Measurements from ENCODE around the gene HSF5. TPM values are rescaled to one million over a fixed set of nuclear protein-coding genes. Genes with fewer than 3 reads are reported as not detected.

HSF5 gene
- polyA plus RNA-seq, 3 donors: 0.01 to 0.11 (median 0.02) TPM

GRCh38 chr17:58427807-58428206, 60.4 kb downstream of the HSF5 start:
- 85 to 91% (median 91%) methylated on average over 3 of the region's 3 CpGs for WGBS, 3 donors
- no peak overlapping the region for H3K27ac ChIP-seq (ENCODE audit: low read depth, low read length)

DNA sequence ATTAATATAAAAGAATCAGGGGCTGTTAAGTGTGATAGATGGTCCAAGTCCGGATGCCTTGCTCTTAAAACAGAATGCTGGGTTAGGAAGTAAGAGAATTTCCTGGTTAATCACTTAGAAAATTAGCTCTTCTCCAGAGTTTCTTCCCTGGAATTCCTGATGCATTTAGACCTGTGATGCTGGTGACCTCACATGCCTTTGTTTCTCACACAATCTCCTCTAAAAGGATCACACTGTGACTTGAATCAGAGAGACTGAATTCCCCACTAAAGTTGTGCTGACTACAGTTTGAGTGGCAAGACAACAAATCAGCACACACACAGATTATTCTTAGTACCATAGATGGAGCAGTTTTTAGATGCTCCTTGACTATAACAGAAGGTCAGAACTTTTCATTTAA, 66.5 kb downstream of the HSF5 start:
- 50 to 65% (median 56%) methylated on average over 1 of the region's 1 CpG for WGBS, 3 donors

GRCh38 chr17:58420827-58421226, 67.4 kb downstream of the HSF5 start:
- H3K27ac ChIP-seq (ENCODE audit: low read depth, low read length): no peak overlapping the region

More for the DNA sequence above, 66.5 kb downstream of the HSF5 start:
- no peak overlapping the region for H3K27ac ChIP-seq (ENCODE audit: low read depth, low read length)

GRCh38 chr17:58417300-58418092, 70.7 kb downstream of the HSF5 start, which contains the start of gene RNF43:
RNF43 (minus strand) TSS chr17:58417534; CDS start chr17:58415577, 1,957 bp downstream.
- no peak within 1 kb of the TSS for H3K27ac ChIP-seq (ENCODE audit: low read depth, low read length)
- 1 to 10% (median 5%) methylated on average over 8 of the region's 8 CpGs for WGBS, 3 donors

More at GRCh38 chr17:58420827-58421226, 67.4 kb downstream of the HSF5 start:
- WGBS, 3 donors: 55 to 69% (median 58%) methylated on average over 2 of the region's 2 CpGs

DNA sequence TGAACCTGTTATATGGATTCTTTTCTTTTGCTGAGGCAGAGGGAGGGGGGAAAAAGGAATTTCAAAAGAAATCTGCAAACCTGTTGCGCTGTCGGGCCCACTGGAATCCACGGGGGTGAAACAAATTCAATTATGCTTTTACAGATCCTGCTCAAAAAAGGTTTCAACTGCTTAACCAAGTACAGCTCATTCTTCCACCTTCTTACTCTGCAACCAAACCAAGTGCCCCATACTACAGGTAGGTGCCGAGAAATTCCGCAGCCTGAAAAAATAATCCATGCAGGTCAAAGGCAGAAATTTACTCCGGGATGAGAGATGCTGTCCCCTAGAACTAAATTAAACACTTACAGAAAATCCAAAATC, 71.3 kb downstream of the HSF5 start:
- 19 to 73% (median 58%) methylated on average over 6 of the region's 6 CpGs for whole genome bisulfite sequencing, 3 donors
- H3K27ac ChIP-seq (ENCODE audit: low read depth, low read length): no peak overlapping the region

DNA sequence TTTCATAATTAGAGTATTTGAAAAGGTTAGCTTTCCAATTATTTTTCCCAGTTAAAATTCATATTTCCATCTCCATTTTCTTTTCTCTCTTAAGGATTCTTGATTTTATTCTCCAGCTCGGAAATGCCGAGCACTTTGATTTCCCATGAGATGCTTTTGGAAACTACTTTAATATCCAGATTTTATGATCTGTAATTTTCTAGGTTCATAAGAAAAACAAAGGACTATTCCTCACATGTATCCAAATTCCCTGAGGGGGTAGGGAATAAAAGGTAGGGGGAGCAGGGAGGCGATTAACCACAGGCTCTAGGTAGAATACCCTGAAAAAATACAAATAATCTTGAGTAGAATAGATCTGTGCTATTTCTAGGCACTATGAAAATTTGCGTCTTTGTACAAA, 71.8 kb downstream of the HSF5 start:
- WGBS, 3 donors: 29 to 93% (median 90%) methylated on average over 4 of the region's 4 CpGs
- H3K27ac ChIP-seq (ENCODE audit: low read depth, low read length): no peak overlapping the region

GRCh38 chr17:58415371-58416055, 72.7 kb downstream of the HSF5 start:
- no peak overlapping the region for H3K27ac ChIP-seq (ENCODE audit: low read depth, low read length)
- WGBS, 3 donors: 23 to 89% (median 81%) methylated on average over 6 of the region's 6 CpGs

DNA sequence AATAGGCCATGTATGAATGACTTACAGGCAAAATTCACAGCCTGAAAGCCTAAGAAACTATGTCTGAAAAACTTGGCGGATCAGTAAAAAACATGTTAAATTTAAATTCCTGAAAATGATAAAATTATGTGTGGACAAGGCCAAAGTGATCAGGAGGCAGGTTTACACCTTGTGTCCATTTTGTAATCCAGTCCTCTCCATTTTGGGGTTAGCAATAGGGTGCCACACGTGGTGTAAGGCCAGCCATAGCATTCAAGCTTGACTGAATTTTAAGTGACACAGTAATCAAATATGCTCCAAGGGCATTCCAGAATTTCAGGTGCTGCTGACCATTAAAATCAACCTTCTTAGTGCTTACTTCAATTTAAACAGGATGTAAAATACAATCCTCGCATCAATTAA, 73.6 kb downstream of the HSF5 start:
- no peak overlapping the region for H3K27ac ChIP-seq (ENCODE audit: low read depth, low read length)
- 40 to 92% (median 91%) methylated on average over 3 of the region's 3 CpGs for WGBS, 3 donors

- no peak overlapping the region for H3K27ac ChIP-seq (ENCODE audit: low read depth, low read length)
- 20 to 71% (median 69%) methylated on average over 2 of the region's 2 CpGs for WGBS, 3 donors
These were observed 74.5 kb downstream of the HSF5 start for GRCh38 chr17:58413684-58414083.

- 28 to 84% (median 83%) methylated on average over 3 of the region's 3 CpGs for WGBS, 3 donors
- no peak overlapping the region for H3K27ac ChIP-seq (ENCODE audit: low read depth, low read length)
These were observed 75.1 kb downstream of the HSF5 start for GRCh38 chr17:58412961-58413586.

GRCh38 chr17:58412064-58412703, 76.0 kb downstream of the HSF5 start:
- WGBS, 3 donors: 93 to 100% (median 100%) methylated on average over 1 of the region's 1 CpG
- H3K27ac ChIP-seq (ENCODE audit: low read depth, low read length): no peak overlapping the region

- no peak overlapping the region for H3K27ac ChIP-seq (ENCODE audit: low read depth, low read length)
- WGBS, 3 donors: 19 to 78% (median 71%) methylated on average over 1 of the region's 1 CpG
These were observed 76.8 kb downstream of the HSF5 start for GRCh38 chr17:58411408-58411894.

DNA sequence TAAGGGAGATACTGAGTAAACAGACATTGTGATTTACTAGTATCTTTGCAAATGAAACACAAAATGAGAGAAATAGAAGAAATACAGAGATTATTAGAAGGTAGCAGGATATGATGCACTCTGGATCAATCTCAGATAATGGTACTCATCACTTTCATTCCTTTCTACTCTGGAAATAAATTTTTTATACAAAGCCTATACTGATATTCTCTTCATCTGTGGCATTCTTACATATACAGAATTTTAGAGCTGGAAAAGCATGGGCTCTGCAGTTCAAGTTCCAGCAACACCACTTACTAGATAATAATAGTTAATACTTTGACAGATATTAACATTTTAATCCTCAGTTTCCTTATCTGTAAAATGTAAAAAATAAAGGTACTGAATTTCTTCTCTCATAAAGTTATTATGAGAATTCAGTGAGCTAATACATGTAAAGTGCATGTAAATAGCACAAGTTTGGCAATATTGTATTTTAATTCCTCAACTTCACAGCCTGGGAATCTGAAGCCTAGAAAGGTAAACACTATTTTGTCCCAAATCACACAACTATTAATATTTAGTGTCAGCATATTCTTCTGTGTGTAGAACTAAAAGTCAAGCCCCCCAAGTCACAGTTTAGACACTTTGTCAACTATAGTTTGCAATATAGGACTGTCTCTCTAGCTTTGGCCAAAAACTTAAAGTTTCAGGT, 77.3 kb downstream of the HSF5 start:
- H3K27ac ChIP-seq (ENCODE audit: low read depth, low read length): no peak overlapping the region

DNA sequence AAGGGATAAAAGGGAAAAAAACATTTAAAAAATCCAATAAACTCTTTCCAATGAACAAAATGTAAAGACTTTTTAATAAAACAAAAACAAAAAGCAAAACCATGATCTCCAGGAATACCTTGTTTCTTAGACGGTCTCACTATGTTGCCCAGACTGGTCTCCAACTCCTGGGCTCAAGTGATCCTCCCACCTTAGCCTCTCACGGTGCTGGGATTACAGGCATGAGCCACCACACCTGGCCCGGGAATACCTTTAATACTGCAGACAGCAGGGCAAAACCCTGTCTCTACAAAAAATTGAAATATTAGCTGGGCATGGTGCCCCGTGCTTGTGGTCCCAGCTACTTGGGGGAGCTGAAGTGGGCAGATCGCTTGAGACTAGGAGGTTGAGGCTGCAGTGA, 78.8 kb downstream of the HSF5 start:
- 87 to 92% (median 90%) methylated on average over 5 of the region's 5 CpGs for WGBS, 3 donors
- H3K27ac ChIP-seq (ENCODE audit: low read depth, low read length): no peak overlapping the region

- 77 to 81% (median 78%) methylated on average over 6 of the region's 6 CpGs for WGBS, 3 donors
- no peak overlapping the region for H3K27ac ChIP-seq (ENCODE audit: low read depth, low read length)
These were observed 84.9 kb downstream of the HSF5 start for GRCh38 chr17:58403311-58403710.

GRCh38 chr17:58402679-58403078, 85.5 kb downstream of the HSF5 start:
- H3K27ac ChIP-seq (ENCODE audit: low read depth, low read length): no peak overlapping the region
- 67 to 83% (median 75%) methylated on average over 1 of the region's 1 CpG for WGBS, 3 donors

GRCh38 chr17:58402047-58402446, 86.2 kb downstream of the HSF5 start:
- no peak overlapping the region for H3K27ac ChIP-seq (ENCODE audit: low read depth, low read length)

DNA sequence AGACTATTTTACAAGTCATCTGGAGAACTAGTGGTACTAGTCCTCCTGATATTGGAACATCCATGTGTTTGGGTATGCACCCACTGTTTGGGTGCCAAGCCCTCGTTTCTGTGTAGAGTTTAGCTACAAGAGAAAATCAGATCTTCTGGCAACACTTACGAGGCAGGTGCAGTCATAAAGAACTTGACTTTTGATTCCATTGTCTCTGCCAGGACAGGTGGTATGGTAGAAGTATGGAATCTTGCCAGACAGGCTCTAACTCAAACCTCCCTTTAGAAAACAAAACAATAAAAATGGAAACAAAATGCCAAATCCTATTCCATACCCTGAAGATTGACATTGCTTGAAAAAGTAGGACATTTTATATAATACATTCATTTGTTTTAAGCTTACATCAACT, 86.9 kb downstream of the HSF5 start:
- H3K27ac ChIP-seq (ENCODE audit: low read depth, low read length): no peak overlapping the region

More for the DNA sequence above, 86.9 kb downstream of the HSF5 start:
- 34 to 67% (median 63%) methylated on average over 2 of the region's 2 CpGs for WGBS, 3 donors
